Stomach (tissue), 4 donors: Measurements from ENCODE around the gene BBS9.

Experiments
- CTCF ChIP-seq, 7 experiments: fragments of 450-650 bp in 4 of 7; fragments of 200-600 bp in 3 of 7; sonication (generic) in 3 of 7; IDR thresholded peaks; one replicate each; pipeline ENCODE4 v1.5.1; 2016 to 2019; ENCODE audit warnings: antibody characterized with exemption in 7 of 7, control low read depth in 2 of 7, mild to moderate bottlenecking in 1 of 7
- EP300 ChIP-seq: sonication (generic); formaldehyde crosslinking; IDR thresholded peaks from one replicate; pipeline ENCODE4 v1.6.1; 2017; ENCODE audit warnings: antibody characterized with exemption
- POLR2A ChIP-seq, 4 donors: fragments of 450-650 bp; IDR thresholded peaks; one replicate each; pipeline ENCODE4 v1.6.1; 2016; ENCODE audit warnings: antibody characterized with exemption in 4 of 4, control low read depth in 2 of 4, mild to moderate bottlenecking in 1 of 4, moderate library complexity in 1 of 4
- POLR2AphosphoS5 ChIP-seq, 3 donors: sonication (generic); formaldehyde crosslinking; IDR thresholded peaks; one replicate each; pipeline ENCODE4 v1.6.1; 2016; ENCODE audit warnings: antibody characterized with exemption in 3 of 3

DNA sequence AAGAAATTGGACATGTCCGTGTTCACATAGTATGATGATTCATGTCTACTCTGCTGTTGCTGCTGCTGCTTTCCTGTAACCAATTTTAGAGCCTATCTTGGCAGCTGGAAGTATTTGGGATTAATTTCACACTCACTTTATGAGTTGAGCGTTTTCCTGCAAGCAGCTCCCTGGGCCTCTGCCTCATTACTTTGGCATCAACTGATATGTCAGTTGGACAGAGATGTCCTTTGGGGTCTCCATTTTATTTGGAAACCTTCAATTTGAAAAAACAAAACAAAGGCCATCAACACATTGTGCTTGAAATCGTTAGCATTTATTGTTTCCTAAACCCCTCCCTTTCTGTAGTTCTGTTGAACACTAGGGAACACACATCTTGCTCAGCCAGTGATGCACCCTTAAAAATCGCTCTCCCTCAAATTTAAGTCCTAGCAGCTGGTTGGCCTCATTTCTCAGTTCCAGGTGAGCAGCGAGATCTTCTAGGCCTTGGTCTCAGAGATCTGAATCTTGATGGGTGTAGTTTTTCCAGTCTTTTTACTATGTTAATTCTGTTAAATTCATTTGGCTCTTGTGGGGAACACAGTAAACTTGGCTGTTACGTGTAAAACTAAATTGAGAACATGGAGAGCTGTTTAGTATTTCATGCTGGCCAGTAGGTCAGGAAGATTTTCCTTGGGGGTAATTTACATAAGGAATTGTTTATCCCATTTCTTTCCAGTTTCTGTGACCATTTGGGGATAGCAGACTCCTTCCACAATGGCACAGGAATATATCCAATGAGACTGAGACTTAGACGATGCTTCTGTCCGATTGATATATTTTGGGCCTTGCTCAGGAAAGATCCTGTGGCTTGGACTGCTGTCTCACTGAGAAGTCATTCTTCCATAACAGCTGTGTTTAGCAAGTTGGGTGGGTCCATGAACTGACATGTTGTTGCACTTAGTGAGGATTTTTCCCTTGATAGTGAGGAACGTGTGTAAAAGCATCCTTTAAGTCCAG is 371.6 kb downstream of the BBS9 start:
- TF ChIP-seq POLR2AphosphoS5 (IDR thresholded peaks at IDR 0.05) (no peak), POLR2A (IDR thresholded peaks at IDR 0.05) (no peak), EP300 (no peak), CTCF (IDR thresholded peaks at IDR 0.05) (no peak)
